Neural crest cell (in vitro differentiated cells): ENCODE data around the gene CMSS1. TPM values are rescaled to one million over a fixed set of nuclear protein-coding genes. Genes with fewer than 3 reads are reported as not detected.

Experiments
- DNase-seq: peaks from one replicate; pipeline ENCODE4 v3.0.0; 2021; ENCODE audit warnings: low read depth, mixed read lengths, low spot score
- H3K27ac Mint-ChIP-seq: one replicate; pipeline ENCODE4 v1.8.0; 2021; ENCODE audit warnings: mild to moderate bottlenecking, mixed read lengths; ENCODE audit not compliant: unreplicated experiment
- H3K27me3 Mint-ChIP-seq: 2 replicates; pipeline ENCODE4 v1.8.0; 2021; ENCODE audit warnings: low read depth, mild to moderate bottlenecking, mixed read lengths
- H3K36me3 Mint-ChIP-seq: 2 replicates; pipeline ENCODE4 v1.8.0; 2021; ENCODE audit warnings: low read depth, mild to moderate bottlenecking, mixed read lengths
- H3K4me1 Mint-ChIP-seq: 2 replicates; pipeline ENCODE4 v1.8.0; 2021; ENCODE audit warnings: mixed read lengths
- H3K4me3 Mint-ChIP-seq: one replicate; pipeline ENCODE4 v1.8.0; 2021; ENCODE audit warnings: mild to moderate bottlenecking, mixed read lengths
- H3K9me3 Mint-ChIP-seq: 2 replicates; pipeline ENCODE4 v1.8.0; 2021; ENCODE audit warnings: mixed read lengths
- CTCF ChIP-seq: fragments of 200-600 bp; sonication (generic); conservative IDR thresholded peaks from 2 replicates; pipeline ENCODE4 v1.5.0; 2021; ENCODE audit warnings: antibody characterized with exemption, mild to moderate bottlenecking
- long read RNA-seq: library from polyadenylated mRNA; unstranded; transcript quantifications from one replicate; pipeline ENCODE4 v2.0.0, GENCODE V29; 2020
- total RNA-seq: library from RNA; stranded (reverse); gene quantifications from 2 replicates; pipeline ENCODE4 v1.2.1, GENCODE V29; 2021

The CMSS1 gene
- 60.9 and 67.9 TPM in 2 replicates for total RNA-seq
- long read RNA-seq, partial matches to known transcripts: 1 of 7 reads
- long read RNA-seq, other reads (novel, unspliced or antisense): 6 of 7 reads

DNA sequence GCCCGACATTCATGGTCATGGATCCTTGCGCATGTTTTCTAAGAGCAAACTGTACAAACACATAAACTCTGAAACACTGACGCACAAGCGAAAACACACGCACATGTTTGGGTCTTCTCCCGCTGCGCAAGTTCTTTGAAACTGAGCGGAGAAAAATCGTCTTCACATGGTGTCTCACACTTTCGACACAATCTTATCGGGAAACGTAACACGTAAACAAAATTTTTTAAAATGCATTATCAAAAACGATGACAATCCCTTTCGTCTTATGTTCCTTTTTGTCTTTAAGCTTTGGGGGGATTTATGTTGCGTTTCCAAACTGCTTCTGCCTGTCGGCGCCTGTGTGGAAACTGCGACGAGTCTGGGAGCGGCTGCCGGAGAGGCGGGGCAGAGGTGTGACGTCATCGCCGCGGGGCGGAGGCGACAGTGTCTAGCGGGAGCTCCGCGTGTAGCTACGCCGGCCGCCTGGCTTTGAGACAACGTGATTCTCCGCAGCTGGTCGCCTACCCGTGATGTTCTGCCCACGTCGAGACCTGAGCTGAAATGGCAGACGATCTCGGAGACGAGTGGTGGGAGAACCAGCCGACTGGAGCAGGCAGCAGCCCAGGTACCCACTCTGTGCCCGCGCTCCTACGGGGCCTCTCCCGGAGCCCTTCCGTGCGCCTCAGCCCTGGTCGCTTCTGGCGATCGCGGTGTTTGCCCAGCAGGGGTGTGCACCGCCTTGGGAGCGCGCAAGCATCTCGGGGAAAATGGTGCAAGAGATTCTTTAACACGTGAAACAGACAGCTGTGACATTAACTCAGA lies at the start of gene CMSS1:
TSS of gene CMSS1 (plus strand) at position 426 of the 804 bp plus-strand sequence.
- peak; percentile 96 for DNase-seq
- Mint-ChIP-seq H3K27ac (peak within 1 kb of the TSS; percentile 100), H3K4me1 (peaks cover 34% of the 10 kb centered on the region), H3K9me3 (no peaks in the 10 kb centered on the region), H3K27me3 (peaks cover 5% of the 10 kb centered on the region), H3K4me3 (peak within 1 kb of the TSS; percentile 98), H3K36me3 (no peaks in the 10 kb centered on the region)
- TF ChIP-seq CTCF: peak; percentile 53

DNA sequence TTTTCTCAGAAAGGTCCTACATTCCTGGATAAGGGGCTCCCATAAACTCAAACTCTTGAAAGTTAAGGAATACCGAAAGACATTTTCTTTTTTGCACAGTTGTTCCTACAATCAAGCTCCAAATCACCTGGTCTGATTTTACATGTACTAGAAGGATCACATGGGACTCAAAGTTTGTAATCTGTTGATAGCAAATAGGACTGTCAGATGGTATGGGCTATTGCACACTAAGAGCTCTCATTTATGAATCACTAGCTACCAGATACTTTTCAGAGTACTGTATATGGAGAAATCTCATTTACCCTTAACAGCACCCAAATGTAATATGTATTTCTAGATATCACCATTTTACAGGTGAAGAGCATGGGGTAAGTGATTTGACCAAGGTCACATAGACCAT lies 49.5 kb upstream of the CMSS1 start:
- DNase-seq: no peak
- H3K36me3 Mint-ChIP-seq: no peaks in the 10 kb centered on the region
- TF ChIP-seq CTCF: no peak
- H3K27ac Mint-ChIP-seq: no peak overlapping the region
- H3K4me3 Mint-ChIP-seq: no peak overlapping the region
- no peaks in the 10 kb centered on the region for H3K4me1 Mint-ChIP-seq
- no peaks in the 10 kb centered on the region for H3K9me3 Mint-ChIP-seq
- no peaks in the 10 kb centered on the region for H3K27me3 Mint-ChIP-seq

GRCh38 chr3:99768808-99769501 lies 48.7 kb upstream of the CMSS1 start:
- no peaks in the 10 kb centered on the region for H3K27me3 Mint-ChIP-seq
- H3K36me3 Mint-ChIP-seq: no peaks in the 10 kb centered on the region
- no peak overlapping the region for H3K4me3 Mint-ChIP-seq
- H3K9me3 Mint-ChIP-seq: no peaks in the 10 kb centered on the region
- DNase-seq: no peak
- H3K27ac Mint-ChIP-seq: no peak overlapping the region
- H3K4me1 Mint-ChIP-seq: no peaks in the 10 kb centered on the region
- no peak for TF ChIP-seq CTCF

DNA sequence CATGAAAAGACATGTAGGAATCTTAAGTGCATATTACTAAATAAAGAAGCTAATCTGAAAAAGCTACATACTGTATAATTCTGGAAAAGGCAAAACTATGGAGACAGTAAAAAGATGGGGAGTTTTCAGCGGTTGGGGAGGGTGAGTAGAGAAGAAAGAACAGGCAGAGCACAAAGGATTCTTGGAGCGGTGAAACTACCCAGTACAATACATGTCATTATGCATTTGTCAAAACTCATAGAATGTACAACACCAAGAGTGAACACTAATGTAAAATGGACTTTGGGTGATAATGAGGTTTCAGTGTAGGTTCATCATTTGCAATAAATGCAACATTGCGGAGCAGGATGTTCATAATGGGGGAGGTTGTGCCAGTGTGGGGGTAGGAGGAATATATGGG lies 45.5 kb upstream of the CMSS1 start:
- TF ChIP-seq CTCF: no peak
- H3K9me3 Mint-ChIP-seq: no peaks in the 10 kb centered on the region
- DNase-seq: no peak
- no peak overlapping the region for H3K4me3 Mint-ChIP-seq
- H3K27ac Mint-ChIP-seq: no peak overlapping the region
- H3K27me3 Mint-ChIP-seq: no peaks in the 10 kb centered on the region
- H3K36me3 Mint-ChIP-seq: no peaks in the 10 kb centered on the region
- no peaks in the 10 kb centered on the region for H3K4me1 Mint-ChIP-seq

- Mint-ChIP-seq H3K27ac (no peak overlapping the region), H3K27me3 (no peaks in the 10 kb centered on the region), H3K36me3 (no peaks in the 10 kb centered on the region), H3K4me3 (no peak overlapping the region), H3K4me1 (no peaks in the 10 kb centered on the region), H3K9me3 (no peaks in the 10 kb centered on the region)
- DNase-seq: no peak
- TF ChIP-seq CTCF: no peak
Observed at GRCh38 chr3:99772671-99773070, 45.0 kb upstream of the CMSS1 start.
